B cell (primary cell): ENCODE data around the gene TBC1D4. TPM values are rescaled to one million over a fixed set of nuclear protein-coding genes. Genes with fewer than 3 reads are reported as not detected.

Experiments used
- ATAC-seq: fragments of 200-7000 bp; cut with Tn5 transposase; one replicate; pipeline ENCODE4 v1.10.0; 2021; ENCODE audit warnings: low read depth, mild to moderate bottlenecking, moderate number of reproducible peaks, moderate library complexity
- CTCF ChIA-PET: fragments of 350-600 bp; sonication (Branson Sonifier 250); formaldehyde crosslinking; loops from one replicate; lab custom pipeline; 2021; ENCODE audit warnings: antibody characterized with exemption, inconsistent platforms; lab: Charles Lee
- POLR2A ChIA-PET: fragments of 350-600 bp; sonication (Branson Sonifier 250); formaldehyde crosslinking; loops from one replicate; lab custom pipeline; 2021; ENCODE audit warnings: antibody characterized with exemption; lab: Charles Lee
- DNase-seq: peaks from one replicate; pipeline ENCODE4 v3.0.0; 2013
- H2AFZ ChIP-seq: 2 replicates; pipeline ENCODE4 v1.6.1; 2012; ENCODE audit warnings: mild to moderate bottlenecking, low read depth, low read length; ENCODE audit not compliant: insufficient read depth, poor library complexity, severe bottlenecking
- H3K27ac ChIP-seq, 2 donors: 1 replicate in 1 of 2; 2 replicates in 1 of 2; pipeline ENCODE4 v1.5.1; 2012 to 2013; ENCODE audit warnings: low read length in 2 of 2, mild to moderate bottlenecking in 2 of 2, moderate library complexity in 1 of 2
- H3K27me3 ChIP-seq, 4 experiments: fragments of 200-600 bp in 1 of 4; sonication (generic) in 1 of 4; replicated peaks in 1 of 4; 1 replicate in 2 of 4; 2 replicates in 2 of 4; pipeline versions ENCODE4 v1.6.1 to v1.7.0; 2013 to 2016; ENCODE audit warnings: low read length in 3 of 4, mild to moderate bottlenecking in 2 of 4, mixed read lengths in 1 of 4, moderate library complexity in 1 of 4; ENCODE audit not compliant: insufficient read depth in 4 of 4, control insufficient read depth in 3 of 4; ENCODE audit errors: control extremely low read depth in 1 of 4
- H3K36me3 ChIP-seq, 2 experiments: replicated peaks in 1 of 2; 1 replicate in 1 of 2; 2 replicates in 1 of 2; pipeline versions ENCODE4 v1.6.1 to v1.7.1; 2013; ENCODE audit warnings: low read length in 1 of 2; ENCODE audit not compliant: insufficient read depth in 2 of 2, control insufficient read depth in 1 of 2; ENCODE audit errors: control extremely low read depth in 1 of 2, extremely low read depth in 1 of 2
- H3K4me1 ChIP-seq, 2 donors: fragments of 200-600 bp in 1 of 2; sonication (generic) in 1 of 2; 1 replicate in 1 of 2; 2 replicates in 1 of 2; pipeline versions ENCODE4 v1.5.1 to v1.6.1; 2013 to 2017; ENCODE audit warnings: low read length in 2 of 2; ENCODE audit not compliant: control insufficient read depth in 2 of 2, insufficient read depth in 2 of 2
- H3K4me2 ChIP-seq: replicated peaks from 2 replicates; pipeline ENCODE3; 2012; ENCODE audit warnings: mild to moderate bottlenecking, low read depth, low read length; ENCODE audit not compliant: poor library complexity, severe bottlenecking
- H3K4me3 ChIP-seq, 5 experiments: fragments of 200-600 bp in 1 of 5; sonication (generic) in 1 of 5; 1 replicate in 3 of 5; 2 replicates in 2 of 5; pipeline versions ENCODE4 v1.5.1 to v1.7.0; 2011 to 2016; ENCODE audit warnings: low read length in 4 of 5, mild to moderate bottlenecking in 4 of 5, low read depth in 2 of 5, control low read depth in 1 of 5, moderate library complexity in 1 of 5; ENCODE audit not compliant: insufficient read depth in 1 of 5; ENCODE audit errors: control extremely low read depth in 1 of 5, extremely low read depth in 1 of 5
- H3K79me2 ChIP-seq: fragments of 200-600 bp; sonication (generic); one replicate; pipeline ENCODE4 v1.6.0; 2016; ENCODE audit warnings: low read length; ENCODE audit not compliant: control insufficient read depth, insufficient read depth
- H3K9ac ChIP-seq: fragments of 200-600 bp; sonication (generic); 2 replicates; pipeline ENCODE4 v1.6.1; 2017; ENCODE audit warnings: mild to moderate bottlenecking, low read length, moderate library complexity
- H3K9me3 ChIP-seq, 3 donors: one replicate each; pipeline versions ENCODE4 v1.6.1 to v1.7.1; 2013; ENCODE audit warnings: low read length in 2 of 3; ENCODE audit not compliant: control insufficient read depth in 2 of 3, insufficient read depth in 1 of 3; ENCODE audit errors: control extremely low read depth in 1 of 3
- H4K20me1 ChIP-seq: 2 replicates; pipeline ENCODE4 v1.6.0; 2012; ENCODE audit warnings: mild to moderate bottlenecking, low read length; ENCODE audit not compliant: insufficient read depth, control insufficient read depth, poor library complexity, severe bottlenecking
- H3K27ac Mint-ChIP-seq: one replicate; pipeline ENCODE4 v1.8.0; 2021; ENCODE audit warnings: mixed read lengths
- H3K27me3 Mint-ChIP-seq: one replicate; pipeline ENCODE4 v1.8.0; 2021; ENCODE audit warnings: mixed read lengths
- H3K4me1 Mint-ChIP-seq: one replicate; pipeline ENCODE4 v1.8.0; 2021; ENCODE audit warnings: mixed read lengths
- H3K4me3 Mint-ChIP-seq: one replicate; pipeline ENCODE4 v1.8.0; 2021; ENCODE audit warnings: mixed read lengths
- H3K9me3 Mint-ChIP-seq: one replicate; pipeline ENCODE4 v1.8.0; 2022; ENCODE audit warnings: mixed read lengths; ENCODE audit not compliant: insufficient read depth
- CTCF ChIP-seq: fragments of 200-600 bp; IDR thresholded peaks from one replicate; pipeline ENCODE4 v1.8.0; 2022; ENCODE audit warnings: antibody characterized with exemption, mild to moderate bottlenecking
- EZH2 ChIP-seq: IDR thresholded peaks from 2 replicates; pipeline ENCODE4 v1.6.1; 2012; ENCODE audit warnings: borderline replicate concordance, low read depth, mild to moderate bottlenecking, moderate library complexity, low read length; ENCODE audit not compliant: insufficient read depth, poor library complexity, severe bottlenecking
- WGBS: methylation state at CpG from one replicate; pipeline ENCODE4 v1.1.5; 2013; ENCODE audit warnings: missing lambda C conversion rate; ENCODE audit not compliant: insufficient coverage; 5-methylcytosine and 5-hydroxymethylcytosine counted together
- intact Hi-C: fragments of 100-400 bp; cut with micrococcal nuclease; formaldehyde crosslinking; loops from one replicate; pipeline ENCODE4 v1.10.0; 2022
- polyA plus RNA-seq: library from polyadenylated mRNA; depleted of rRNA; stranded (reverse); fragments of >200 nt; gene quantifications from 2 replicates; pipeline ENCODE4 v1.2.3, GENCODE V29; 2012
- total RNA-seq, 2 donors: library from RNA; stranded (reverse); fragments of 120-200 nt in 1 of 2; gene quantifications; 1 replicate in 1 of 2; 2 replicates in 1 of 2; pipeline versions ENCODE4 v1.2.3 to v1.2.4, GENCODE V29; 2013 to 2022

TBC1D4 gene
- total and polyA plus RNA-seq, 2 donors (not counting 1 experiment from before 2014, with no cell fraction given): 1.6 to 3.5 TPM

DNA sequence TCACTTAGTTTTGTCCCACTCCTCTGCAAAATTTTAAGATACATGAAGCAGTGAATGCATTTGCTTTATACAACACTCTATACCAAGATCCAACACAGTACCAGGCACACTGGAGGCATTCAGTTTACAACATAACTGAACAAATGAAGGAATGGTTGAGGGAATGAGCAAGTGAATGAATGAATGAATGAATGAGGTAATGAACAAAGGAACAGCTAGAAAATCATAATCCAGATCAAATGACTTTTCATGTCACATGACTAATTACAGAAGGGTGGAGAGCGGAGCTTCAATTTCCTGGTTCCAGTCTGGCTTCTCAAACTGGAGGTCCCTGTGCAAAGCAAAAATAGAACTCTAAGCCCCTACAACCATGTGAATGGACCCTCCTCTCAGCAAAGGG, 16.7 kb downstream of the TBC1D4 start:
- intact Hi-C loops: no loop called here
- ChIA-PET POLR2A (no interaction called here), CTCF (no interaction called here)
- Histone ChIP-seq H3K79me2 (no peaks in the 10 kb centered on the region), H2AFZ (no peak overlapping the region), H3K27ac (no peak overlapping the region), H3K27me3 (no peaks in the 10 kb centered on the region), H4K20me1 (no peaks in the 10 kb centered on the region), H3K36me3 (no peaks in the 10 kb centered on the region), H3K9ac (no peak overlapping the region), H3K4me3 (no peak overlapping the region), H3K9me3 (no peaks in the 10 kb centered on the region), H3K4me2 (no peak overlapping the region), H3K4me1 (no peaks in the 10 kb centered on the region)
- Mint-ChIP-seq H3K9me3 (no peaks in the 10 kb centered on the region), H3K4me1 (no peaks in the 10 kb centered on the region), H3K27me3 (peaks cover 11% of the 10 kb centered on the region), H3K27ac (no peak overlapping the region), H3K4me3 (no peak overlapping the region)
- TF ChIP-seq CTCF (no peak), EZH2 (no peak)
- 100% methylated on average over 1 of the region's 1 CpG for WGBS
- ATAC-seq: no peak
- no peak for DNase-seq

- intact Hi-C loops: no loop called here
- Mint-ChIP-seq H3K27ac (no peak overlapping the region), H3K4me1 (no peaks in the 10 kb centered on the region), H3K9me3 (no peaks in the 10 kb centered on the region), H3K4me3 (no peak overlapping the region), H3K27me3 (peaks cover 5% of the 10 kb centered on the region)
- H3K4me3 ChIP-seq: no peak overlapping the region
- no peak overlapping the region for H3K9ac ChIP-seq
- no peak for DNase-seq
- H3K9me3 ChIP-seq: no peaks in the 10 kb centered on the region
- POLR2A ChIA-PET: no interaction called here
- no peaks in the 10 kb centered on the region for H3K79me2 ChIP-seq
- H3K4me1 ChIP-seq: no peaks in the 10 kb centered on the region
- H4K20me1 ChIP-seq: no peaks in the 10 kb centered on the region
- no peak overlapping the region for H3K4me2 ChIP-seq
- ATAC-seq: no peak
- H3K27ac ChIP-seq: no peak overlapping the region
- no peaks in the 10 kb centered on the region for H3K27me3 ChIP-seq
- no peak for TF ChIP-seq EZH2
- TF ChIP-seq CTCF: no peak
- no peak overlapping the region for H2AFZ ChIP-seq
- CTCF ChIA-PET: no interaction called here
- no peaks in the 10 kb centered on the region for H3K36me3 ChIP-seq
These were observed 20.7 kb downstream of the TBC1D4 start for GRCh38 chr13:75461314-75461713.
